ENCODE measurements around the gene MLC1. TPM values are rescaled to one million over a fixed set of nuclear protein-coding genes. Genes with fewer than 3 reads are reported as not detected.
A peak's percentile ranks its signal among the peaks of the same experiment; 100 is the strongest.

MLC1 gene
- total RNA-seq, 2 experiments from 2014 or later, result 1.5 to 2.1 TPM

GRCh38 chr22:50112151-50113118 lies 27.2 kb upstream of the MLC1 start:
- no peaks in the 10 kb centered on the region for H3K27me3 Mint-ChIP-seq
- no peaks in the 10 kb centered on the region for H3K9me3 Mint-ChIP-seq
- no peaks in the 10 kb centered on the region for H3K36me3 Mint-ChIP-seq
- DNase-seq, result peak; percentile 53
- H3K4me1 Mint-ChIP-seq, result peaks cover 22% of the 10 kb centered on the region
- H3K4me3 Mint-ChIP-seq, result peak overlapping the region; percentile 67
- H3K27ac Mint-ChIP-seq, result peak overlapping the region; percentile 84

GRCh38 chr22:50111056-50111455 lies 25.8 kb upstream of the MLC1 start:
- Mint-ChIP-seq H3K27me3 (no peaks in the 10 kb centered on the region), H3K9me3 (no peaks in the 10 kb centered on the region), H3K27ac (peak overlapping the region; percentile 21), H3K4me1 (peaks cover 22% of the 10 kb centered on the region), H3K4me3 (no peak overlapping the region), H3K36me3 (no peaks in the 10 kb centered on the region)
- no peak for DNase-seq

- no peak for DNase-seq
- no peak overlapping the region for H3K4me3 Mint-ChIP-seq
- no peaks in the 10 kb centered on the region for H3K9me3 Mint-ChIP-seq
- H3K36me3 Mint-ChIP-seq, result no peaks in the 10 kb centered on the region
- peaks cover 22% of the 10 kb centered on the region for H3K4me1 Mint-ChIP-seq
- no peak overlapping the region for H3K27ac Mint-ChIP-seq
- H3K27me3 Mint-ChIP-seq, result no peaks in the 10 kb centered on the region
Measured at GRCh38 chr22:50107529-50107928, 22.3 kb upstream of the MLC1 start.

GRCh38 chr22:50105208-50106100 lies 20.2 kb upstream of the MLC1 start:
- H3K36me3 Mint-ChIP-seq, result no peaks in the 10 kb centered on the region
- peak overlapping the region; percentile 65 for H3K4me3 Mint-ChIP-seq
- no peak for DNase-seq
- H3K27me3 Mint-ChIP-seq, result no peaks in the 10 kb centered on the region
- no peaks in the 10 kb centered on the region for H3K9me3 Mint-ChIP-seq
- no peak overlapping the region for H3K27ac Mint-ChIP-seq
- H3K4me1 Mint-ChIP-seq, result peaks cover 12% of the 10 kb centered on the region

- peaks cover 12% of the 10 kb centered on the region for H3K4me1 Mint-ChIP-seq
- H3K36me3 Mint-ChIP-seq, result no peaks in the 10 kb centered on the region
- H3K27ac Mint-ChIP-seq, result no peak overlapping the region
- DNase-seq, result no peak
- H3K4me3 Mint-ChIP-seq, result no peak overlapping the region
- no peaks in the 10 kb centered on the region for H3K9me3 Mint-ChIP-seq
- peaks cover 2% of the 10 kb centered on the region for H3K27me3 Mint-ChIP-seq
Measured at GRCh38 chr22:50104141-50104544, 18.9 kb upstream of the MLC1 start.

GRCh38 chr22:50102946-50103345 lies 17.7 kb upstream of the MLC1 start:
- Mint-ChIP-seq H3K36me3 (no peaks in the 10 kb centered on the region), H3K4me1 (peaks cover 12% of the 10 kb centered on the region), H3K4me3 (no peak overlapping the region), H3K27ac (no peak overlapping the region), H3K27me3 (peaks cover 11% of the 10 kb centered on the region), H3K9me3 (no peaks in the 10 kb centered on the region)
- DNase-seq, result no peak

- no peak for DNase-seq
- Mint-ChIP-seq H3K27me3 (peaks cover 13% of the 10 kb centered on the region), H3K4me3 (no peak overlapping the region), H3K4me1 (peaks cover 12% of the 10 kb centered on the region), H3K36me3 (no peaks in the 10 kb centered on the region), H3K9me3 (no peaks in the 10 kb centered on the region), H3K27ac (no peak overlapping the region)
Measured at GRCh38 chr22:50101870-50102565, 16.8 kb upstream of the MLC1 start.

- no peak for DNase-seq
- Mint-ChIP-seq H3K36me3 (no peaks in the 10 kb centered on the region), H3K27ac (no peak overlapping the region), H3K4me1 (peaks cover 5% of the 10 kb centered on the region), H3K27me3 (peaks cover 20% of the 10 kb centered on the region), H3K4me3 (no peak overlapping the region), H3K9me3 (no peaks in the 10 kb centered on the region)
Measured at GRCh38 chr22:50098052-50098451, 12.8 kb upstream of the MLC1 start.

- peaks cover 29% of the 10 kb centered on the region for H3K27me3 Mint-ChIP-seq
- no peak overlapping the region for H3K27ac Mint-ChIP-seq
Measured at GRCh38 chr22:50092342-50092741, 7.1 kb upstream of the MLC1 start.

GRCh38 chr22:50091092-50091768 lies 6.0 kb upstream of the MLC1 start:
- Mint-ChIP-seq H3K9me3 (peaks cover 15% of the 10 kb centered on the region), H3K27ac (no peak overlapping the region), H3K36me3 (peaks cover 17% of the 10 kb centered on the region), H3K4me1 (peaks cover 5% of the 10 kb centered on the region), H3K4me3 (no peak overlapping the region), H3K27me3 (peaks cover 23% of the 10 kb centered on the region)
- no peak for DNase-seq

More at GRCh38 chr22:50092342-50092741, 7.1 kb upstream of the MLC1 start:
- no peak for DNase-seq
- Mint-ChIP-seq H3K4me3 (no peak overlapping the region), H3K36me3 (peaks cover 8% of the 10 kb centered on the region), H3K4me1 (no peaks in the 10 kb centered on the region), H3K9me3 (peaks cover 7% of the 10 kb centered on the region)

GRCh38 chr22:50090412-50090714 lies 5.1 kb upstream of the MLC1 start:
- Mint-ChIP-seq H3K4me3 (no peak overlapping the region), H3K36me3 (peaks cover 17% of the 10 kb centered on the region), H3K4me1 (peaks cover 5% of the 10 kb centered on the region), H3K27me3 (peaks cover 23% of the 10 kb centered on the region), H3K9me3 (peaks cover 15% of the 10 kb centered on the region), H3K27ac (no peak overlapping the region)
- no peak for DNase-seq

GRCh38 chr22:50089682-50090411 lies 4.6 kb upstream of the MLC1 start, which contains the start of gene MOV10L1:
Gene MOV10L1, plus strand, starts transcription at chr22:50090006. Its CDS starts 83 bp downstream, at chr22:50090089.
- H3K36me3 Mint-ChIP-seq, result peaks cover 17% of the 10 kb centered on the region
- no peak within 1 kb of the TSS for H3K27ac Mint-ChIP-seq
- H3K9me3 Mint-ChIP-seq, result peaks cover 15% of the 10 kb centered on the region
- peak; percentile 42 for DNase-seq
- peaks cover 5% of the 10 kb centered on the region for H3K4me1 Mint-ChIP-seq
- H3K4me3 Mint-ChIP-seq, result no peak within 1 kb of the TSS
- peaks cover 23% of the 10 kb centered on the region for H3K27me3 Mint-ChIP-seq

- H3K27me3 Mint-ChIP-seq, result peaks cover 23% of the 10 kb centered on the region
- peaks cover 5% of the 10 kb centered on the region for H3K4me1 Mint-ChIP-seq
- H3K9me3 Mint-ChIP-seq, result peaks cover 15% of the 10 kb centered on the region
- H3K27ac Mint-ChIP-seq, result no peak overlapping the region
- no peak overlapping the region for H3K4me3 Mint-ChIP-seq
- no peak for DNase-seq
- peaks cover 17% of the 10 kb centered on the region for H3K36me3 Mint-ChIP-seq
Measured at GRCh38 chr22:50089231-50089630, 4.0 kb upstream of the MLC1 start.

GRCh38 chr22:50088096-50088495 lies 2.9 kb upstream of the MLC1 start:
- Mint-ChIP-seq H3K4me3 (no peak overlapping the region), H3K4me1 (peaks cover 5% of the 10 kb centered on the region), H3K36me3 (peaks cover 17% of the 10 kb centered on the region), H3K9me3 (peaks cover 15% of the 10 kb centered on the region), H3K27me3 (peaks cover 23% of the 10 kb centered on the region), H3K27ac (no peak overlapping the region)
- DNase-seq, result no peak

Data from activated naive CD8-positive, alpha-beta T cell treated with anti-CD3 and anti-CD28 coated beads for 36 hours (primary cell).